ENCODE measurements around the gene CMYA5. TPM values are rescaled to one million over a fixed set of nuclear protein-coding genes. Genes with fewer than 3 reads are reported as not detected.

CMYA5 gene
- total RNA-seq, 2 experiments from 2014 or later, result 0.20 to 0.22 TPM

DNA sequence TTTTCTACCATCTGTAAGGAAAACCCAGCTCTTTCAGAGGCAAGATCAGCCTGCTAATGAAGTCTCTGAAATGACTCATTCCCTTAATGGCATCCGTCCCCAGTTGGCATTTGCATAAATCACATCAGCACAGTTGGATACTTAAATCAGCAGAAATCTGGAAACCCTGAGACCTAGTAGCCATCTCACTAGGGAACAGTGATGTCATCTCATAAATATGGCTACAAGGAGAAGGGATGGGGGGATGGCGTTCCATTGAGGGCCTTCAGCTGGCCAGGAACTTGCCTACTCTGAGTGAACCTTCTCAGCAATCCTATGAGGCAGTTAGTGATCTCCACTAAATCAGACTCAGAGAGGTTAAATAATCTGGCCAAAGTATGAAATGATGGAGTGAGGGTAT, 81.8 kb downstream of the CMYA5 start:
- CTCF ChIA-PET, result no interaction called here
- H3K9me3 ChIP-seq (ENCODE audit: control insufficient read depth in 1 of 2, insufficient read depth in 1 of 2, low read length in 2 of 2), result peaks cover 5 to 11% of the 10 kb centered on the region in 2 experiments
- no peaks in the 10 kb centered on the region for H3K36me3 Mint-ChIP-seq (ENCODE audit: low read depth)

DNA sequence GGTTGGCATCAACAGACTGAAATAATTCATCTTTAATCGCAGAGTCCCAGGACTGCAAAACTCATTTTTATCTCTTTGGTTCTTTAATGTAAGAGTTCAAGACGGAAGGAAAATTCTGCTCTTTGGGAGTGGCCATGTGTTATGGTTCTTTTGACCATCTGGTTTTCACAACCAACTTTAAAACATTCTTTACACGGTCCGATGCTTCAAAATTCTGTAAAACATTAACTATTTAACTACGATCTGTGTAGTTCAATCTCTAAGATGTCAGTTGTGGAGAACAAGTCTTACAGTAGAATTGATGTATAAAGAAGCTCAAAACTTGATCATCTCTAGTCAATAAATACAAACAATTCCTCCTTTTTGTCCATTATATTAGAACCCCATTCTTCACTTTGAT, 83.0 kb downstream of the CMYA5 start:
- no peaks in the 10 kb centered on the region for H3K36me3 Mint-ChIP-seq (ENCODE audit: low read depth)
- peaks cover 8% of the 10 kb centered on the region for H3K9me3 Mint-ChIP-seq
- no peaks in the 10 kb centered on the region for H3K27me3 Mint-ChIP-seq
- ATAC-seq (ENCODE audit: poor library complexity) (no peak), DNase-seq (no peak)
- intact Hi-C loops (cut with DNase I, micrococcal nuclease), result no loop called here
- Histone ChIP-seq H3K4me1 (ENCODE audit: insufficient read depth, low read length) (no peaks in the 10 kb centered on the region), H3K36me3 (ENCODE audit: insufficient read depth, low read length) (no peaks in the 10 kb centered on the region), H3K27ac (ENCODE audit: low read depth in 1 of 2, low read length in 2 of 2) (no peak overlapping the region), H3K27me3 (ENCODE audit: control insufficient read depth in 1 of 2, insufficient read depth in 2 of 2, low read length in 2 of 2) (no peaks in the 10 kb centered on the region), H3K4me3 (ENCODE audit: low read length) (no peak overlapping the region), H3K9me3 (ENCODE audit: control insufficient read depth in 1 of 2, insufficient read depth in 1 of 2, low read length in 2 of 2) (peaks cover 5 to 11% of the 10 kb centered on the region in 2 experiments)
- ChIA-PET CTCF (no interaction called here), POLR2A (no interaction called here)
- H3K4me1 Mint-ChIP-seq (ENCODE audit: low read depth), result no peaks in the 10 kb centered on the region
- TF ChIP-seq, protein P1, sequence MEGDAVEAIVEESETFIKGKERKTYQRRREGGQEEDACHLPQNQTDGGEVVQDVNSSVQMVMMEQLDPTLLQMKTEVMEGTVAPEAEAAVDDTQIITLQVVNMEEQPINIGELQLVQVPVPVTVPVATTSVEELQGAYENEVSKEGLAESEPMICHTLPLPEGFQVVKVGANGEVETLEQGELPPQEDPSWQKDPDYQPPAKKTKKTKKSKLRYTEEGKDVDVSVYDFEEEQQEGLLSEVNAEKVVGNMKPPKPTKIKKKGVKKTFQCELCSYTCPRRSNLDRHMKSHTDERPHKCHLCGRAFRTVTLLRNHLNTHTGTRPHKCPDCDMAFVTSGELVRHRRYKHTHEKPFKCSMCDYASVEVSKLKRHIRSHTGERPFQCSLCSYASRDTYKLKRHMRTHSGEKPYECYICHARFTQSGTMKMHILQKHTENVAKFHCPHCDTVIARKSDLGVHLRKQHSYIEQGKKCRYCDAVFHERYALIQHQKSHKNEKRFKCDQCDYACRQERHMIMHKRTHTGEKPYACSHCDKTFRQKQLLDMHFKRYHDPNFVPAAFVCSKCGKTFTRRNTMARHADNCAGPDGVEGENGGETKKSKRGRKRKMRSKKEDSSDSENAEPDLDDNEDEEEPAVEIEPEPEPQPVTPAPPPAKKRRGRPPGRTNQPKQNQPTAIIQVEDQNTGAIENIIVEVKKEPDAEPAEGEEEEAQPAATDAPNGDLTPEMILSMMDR (IDR thresholded peaks at IDR 0.05), result no peak
- no peak overlapping the region for H3K4me3 Mint-ChIP-seq
- H3K27ac Mint-ChIP-seq, result no peak overlapping the region

More for the DNA sequence above, 81.8 kb downstream of the CMYA5 start:
- ATAC-seq (ENCODE audit: poor library complexity) (no peak), DNase-seq (no peak)
- no peak overlapping the region for H3K27ac Mint-ChIP-seq
- no peaks in the 10 kb centered on the region for H3K4me1 Mint-ChIP-seq (ENCODE audit: low read depth)
- H3K27me3 Mint-ChIP-seq, result no peaks in the 10 kb centered on the region
- no peaks in the 10 kb centered on the region for H3K4me1 ChIP-seq (ENCODE audit: insufficient read depth, low read length)
- H3K36me3 ChIP-seq (ENCODE audit: insufficient read depth, low read length), result no peaks in the 10 kb centered on the region
- peaks cover 13% of the 10 kb centered on the region for H3K9me3 Mint-ChIP-seq
- TF ChIP-seq, protein P1 (IDR thresholded peaks at IDR 0.05), result no peak
- no peak overlapping the region for H3K4me3 Mint-ChIP-seq
- H3K27ac ChIP-seq (ENCODE audit: low read depth in 1 of 2, low read length in 2 of 2), result no peak overlapping the region
- POLR2A ChIA-PET, result no interaction called here
- no peaks in the 10 kb centered on the region for H3K27me3 ChIP-seq (ENCODE audit: control insufficient read depth in 1 of 2, insufficient read depth in 2 of 2, low read length in 2 of 2)
- intact Hi-C loops (cut with DNase I, micrococcal nuclease), result no loop called here
- no peak overlapping the region for H3K4me3 ChIP-seq (ENCODE audit: low read length)

- no peaks in the 10 kb centered on the region for H3K36me3 ChIP-seq (ENCODE audit: insufficient read depth, low read length)
- ChIA-PET POLR2A (no interaction called here), CTCF (no interaction called here)
- H3K4me1 ChIP-seq (ENCODE audit: insufficient read depth, low read length), result no peaks in the 10 kb centered on the region
- Mint-ChIP-seq H3K27ac (no peak overlapping the region), H3K9me3 (peaks cover 6% of the 10 kb centered on the region), H3K36me3 (ENCODE audit: low read depth) (no peaks in the 10 kb centered on the region), H3K4me3 (no peak overlapping the region), H3K4me1 (ENCODE audit: low read depth) (no peaks in the 10 kb centered on the region), H3K27me3 (no peaks in the 10 kb centered on the region)
- intact Hi-C loops (cut with DNase I, micrococcal nuclease), result no loop called here
- DNase-seq (no peak), ATAC-seq (ENCODE audit: poor library complexity) (no peak)
- TF ChIP-seq, protein P1 (IDR thresholded peaks at IDR 0.05), result no peak
- H3K27me3 ChIP-seq (ENCODE audit: control insufficient read depth in 1 of 2, insufficient read depth in 2 of 2, low read length in 2 of 2), result no peaks in the 10 kb centered on the region
- no peak overlapping the region for H3K4me3 ChIP-seq (ENCODE audit: low read length)
- no peak overlapping the region for H3K27ac ChIP-seq (ENCODE audit: low read depth in 1 of 2, low read length in 2 of 2)
- peaks cover 5 to 11% of the 10 kb centered on the region in 2 experiments for H3K9me3 ChIP-seq (ENCODE audit: control insufficient read depth in 1 of 2, insufficient read depth in 1 of 2, low read length in 2 of 2)
Observed at GRCh38 chr5:79773612-79774011, 84.0 kb downstream of the CMYA5 start.
